T-helper 2 cell treated with Interferon-gamma antibody and Interleukin-4, amounts not matched to agents 100 ng/mL and 5 ng/mL, for 36 hours (primary cell): Measurements from ENCODE around the gene PLD6. TPM values are rescaled to one million over a fixed set of nuclear protein-coding genes. Genes with fewer than 3 reads are reported as not detected.
"Not testable (repeated sequence)": the region's sequence is repeated elsewhere in the genome, so short reads cannot be mapped to it uniquely, and the experiment has no call there.

Experiments
- intact Hi-C: fragments of 100-400 bp; cut with micrococcal nuclease; formaldehyde crosslinking; loops from one replicate; pipeline ENCODE4 v1.15.1; 2023
- total RNA-seq: library from RNA; stranded (reverse); gene quantifications from 2 replicates; pipeline ENCODE4 v1.2.3, GENCODE V29; 2022

Gene PLD6, protein sequence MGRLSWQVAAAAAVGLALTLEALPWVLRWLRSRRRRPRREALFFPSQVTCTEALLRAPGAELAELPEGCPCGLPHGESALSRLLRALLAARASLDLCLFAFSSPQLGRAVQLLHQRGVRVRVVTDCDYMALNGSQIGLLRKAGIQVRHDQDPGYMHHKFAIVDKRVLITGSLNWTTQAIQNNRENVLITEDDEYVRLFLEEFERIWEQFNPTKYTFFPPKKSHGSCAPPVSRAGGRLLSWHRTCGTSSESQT
- 6.6 and 7.1 TPM in 2 replicates for total RNA-seq

- intact Hi-C loops, result no loop called here
Observed at GRCh38 chr17:17206124-17206912, at the start of gene PLD6. TSS of gene PLD6 (minus strand) at chr17:17206333. CDS start at chr17:17206286, 47 bp downstream.

DNA sequence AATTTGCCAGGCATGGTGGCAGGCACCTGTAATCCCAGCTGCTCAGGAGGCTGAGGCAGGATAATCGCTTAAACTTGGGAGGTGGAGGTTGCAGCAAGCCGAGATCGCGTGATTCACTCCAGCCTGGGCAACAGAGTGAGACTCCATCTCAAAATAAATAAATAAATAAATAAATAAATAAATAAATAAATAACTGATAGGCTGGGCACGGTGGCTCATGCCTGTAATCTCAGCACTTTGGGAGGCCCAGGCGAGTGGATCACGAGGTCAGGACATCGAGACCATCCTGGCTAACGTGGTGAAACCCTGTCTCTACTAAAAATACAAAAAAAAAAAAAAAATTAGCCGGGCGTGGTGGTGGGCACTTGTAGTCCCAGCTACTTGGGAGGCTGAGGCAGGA, 49.6 kb upstream of the PLD6 start:
- intact Hi-C loops, result not testable (repeated sequence)

DNA sequence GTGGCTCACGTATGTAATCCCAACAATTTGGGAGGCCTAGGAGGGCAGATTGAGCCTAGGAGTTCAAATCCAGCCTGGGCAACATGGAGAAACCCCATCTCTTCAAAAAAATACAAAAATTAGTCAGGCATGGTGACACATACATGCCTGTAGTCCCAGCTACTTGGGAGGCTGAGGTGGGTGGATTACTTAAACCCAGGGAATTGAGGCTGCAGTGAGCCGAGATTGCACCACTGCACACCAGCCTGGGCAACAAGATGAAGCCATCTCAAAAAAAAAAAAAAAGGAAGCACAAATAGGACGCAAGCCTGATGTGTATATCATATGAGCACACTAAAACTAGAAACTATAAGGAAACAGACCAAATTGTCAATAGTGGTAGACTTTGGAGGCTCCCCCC, 47.9 kb upstream of the PLD6 start:
- intact Hi-C loops, result no loop called here

GRCh38 chr17:17253406-17253805, 47.3 kb upstream of the PLD6 start:
- intact Hi-C loops, result no loop called here

DNA sequence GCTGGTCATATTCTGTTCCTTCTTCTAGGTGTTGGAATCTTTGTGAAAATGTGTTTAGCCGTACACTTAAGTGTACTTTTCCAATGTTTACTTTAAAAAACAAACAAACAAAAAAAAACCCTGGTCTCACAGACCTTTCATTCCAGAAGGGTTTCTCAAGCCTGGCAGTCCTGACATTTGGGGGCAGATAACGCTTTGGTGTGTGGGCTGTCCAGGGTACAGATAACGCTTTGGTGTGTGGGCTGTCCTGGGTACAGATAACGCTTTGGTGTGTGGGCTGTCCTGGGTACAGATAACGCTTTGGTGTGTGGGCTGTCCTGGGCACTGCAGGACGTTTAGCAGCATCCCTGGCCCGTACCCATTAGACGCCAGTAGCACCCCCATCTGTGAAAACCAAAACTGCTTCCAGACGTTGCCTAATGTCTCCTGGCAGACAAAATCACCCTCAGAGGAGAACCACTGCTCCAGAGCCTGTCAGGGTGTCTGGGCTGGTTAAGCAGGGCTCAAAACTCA, 46.1 kb upstream of the PLD6 start:
- intact Hi-C loops, result no loop called here

GRCh38 chr17:17246879-17247278, 40.7 kb upstream of the PLD6 start:
- intact Hi-C loops, result no loop called here

DNA sequence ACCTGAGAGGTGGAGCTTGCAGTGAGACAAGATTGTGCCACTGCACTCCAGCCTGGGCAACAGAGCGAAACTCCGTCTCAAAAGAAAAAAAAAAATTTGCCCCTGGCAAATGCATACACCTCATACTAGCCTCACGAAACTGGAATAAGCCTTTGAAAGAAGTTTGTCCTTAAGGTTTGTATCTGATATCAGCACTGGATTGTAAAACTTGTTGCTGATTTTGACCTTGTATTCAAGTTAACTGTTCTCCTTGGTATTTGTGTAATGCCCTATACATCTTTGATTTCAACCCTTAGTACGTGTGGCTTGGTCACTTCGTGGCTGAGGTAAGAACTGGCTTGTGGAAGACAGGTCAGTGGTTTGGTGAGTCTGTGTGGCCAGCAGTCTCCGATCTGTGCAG, 37.0 kb upstream of the PLD6 start:
- intact Hi-C loops, result no loop called here

DNA sequence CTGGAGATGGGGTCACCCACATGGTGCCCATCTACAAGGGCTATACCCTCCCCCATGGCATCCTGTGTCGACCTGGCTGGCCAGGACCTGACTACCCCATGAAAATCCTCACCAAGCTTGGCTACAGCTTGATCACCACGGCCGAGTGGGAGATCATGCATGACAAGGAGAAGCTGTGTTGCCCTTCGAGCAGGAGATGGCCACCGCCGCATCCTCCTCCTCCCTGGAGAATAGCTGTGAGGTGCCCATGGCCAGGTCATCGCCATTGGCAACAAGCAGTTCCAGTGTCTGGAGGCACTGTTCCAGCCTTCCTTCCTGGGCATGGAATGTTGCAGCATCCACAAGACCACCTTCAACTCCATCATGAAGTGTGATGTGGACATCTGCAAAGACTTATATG, 36.1 kb upstream of the PLD6 start:
- intact Hi-C loops, result no loop called here

GRCh38 chr17:17241656-17242055, 35.5 kb upstream of the PLD6 start:
- intact Hi-C loops, result no loop called here

DNA sequence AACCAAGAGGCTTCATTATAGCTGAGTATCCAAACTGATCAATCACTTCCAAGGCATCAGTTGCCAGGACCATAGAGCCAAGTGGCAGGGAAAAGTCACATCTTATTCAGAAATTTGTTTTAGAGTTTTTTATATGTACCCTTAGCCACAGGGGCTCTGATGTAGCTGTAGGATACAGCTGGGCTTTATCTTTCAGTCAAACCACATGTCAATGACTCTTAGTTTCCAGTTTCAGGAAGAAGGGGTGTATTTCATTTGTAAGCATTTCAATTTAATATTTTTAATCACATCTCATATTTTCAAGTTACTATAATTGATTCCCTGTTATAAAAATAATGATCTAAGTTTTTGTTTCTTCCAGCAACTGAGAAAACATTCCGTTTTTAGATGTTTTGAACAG, 33.7 kb upstream of the PLD6 start:
- intact Hi-C loops, result loop anchor here (5.0 kb wide), 1 partner anchor 198 kb away; the partner anchor contains the start of gene MPRIP

DNA sequence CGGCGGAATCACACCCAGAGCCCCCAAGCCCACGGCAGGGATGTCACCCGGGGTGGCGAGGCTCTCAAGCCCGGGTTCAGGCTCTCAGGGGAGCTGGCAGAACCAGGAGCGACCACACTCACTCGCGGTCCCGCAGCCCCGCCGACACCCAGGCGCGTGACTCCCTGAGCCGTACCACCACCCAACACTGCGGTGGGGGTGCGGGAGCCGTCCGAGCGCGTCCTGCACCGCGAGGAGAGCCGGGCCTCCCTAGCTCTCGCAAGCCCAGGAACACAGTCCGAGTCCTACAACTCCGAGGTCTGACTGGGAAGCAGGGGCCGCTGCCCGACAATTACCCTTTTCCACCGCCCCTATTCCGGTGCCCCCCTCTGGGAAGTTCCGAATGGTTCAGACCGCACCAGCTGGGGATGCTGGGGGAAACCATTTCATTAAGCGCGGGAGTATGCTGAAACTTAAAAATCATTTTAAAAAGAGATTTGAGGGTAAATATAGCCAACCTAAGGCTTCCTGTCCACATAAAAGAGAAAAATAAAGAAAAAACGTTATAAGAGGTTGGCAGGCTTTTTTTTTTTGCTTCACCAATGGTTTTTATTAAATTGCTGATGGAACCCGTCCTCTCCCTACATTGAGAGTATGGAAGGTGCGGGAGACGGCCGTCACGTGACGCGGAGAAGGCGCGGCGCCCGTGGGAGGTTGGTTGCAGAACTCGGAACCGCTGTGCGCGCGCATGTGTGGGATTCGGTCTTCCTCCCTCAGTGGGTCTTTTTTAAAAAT, 31.1 kb upstream of the PLD6 start, which contains the start of gene FLCN:
Gene FLCN, minus strand, starts transcription at position 143 of the 774 bp plus-strand sequence. CDS start 9,031 bp downstream, outside the sequence.
- intact Hi-C loops, result loop anchor here (1.0 to 5.0 kb wide), 3 partner anchors 44 to 195 kb away; partner anchors contain the start of genes COPS3, MPRIP and NT5M

GRCh38 chr17:17236295-17237025, 30.3 kb upstream of the PLD6 start:
- intact Hi-C loops, result loop anchor here (1.0 to 5.0 kb wide), 3 partner anchors 45 to 194 kb away; partner anchors contain the start of genes COPS3, MPRIP and NT5M

DNA sequence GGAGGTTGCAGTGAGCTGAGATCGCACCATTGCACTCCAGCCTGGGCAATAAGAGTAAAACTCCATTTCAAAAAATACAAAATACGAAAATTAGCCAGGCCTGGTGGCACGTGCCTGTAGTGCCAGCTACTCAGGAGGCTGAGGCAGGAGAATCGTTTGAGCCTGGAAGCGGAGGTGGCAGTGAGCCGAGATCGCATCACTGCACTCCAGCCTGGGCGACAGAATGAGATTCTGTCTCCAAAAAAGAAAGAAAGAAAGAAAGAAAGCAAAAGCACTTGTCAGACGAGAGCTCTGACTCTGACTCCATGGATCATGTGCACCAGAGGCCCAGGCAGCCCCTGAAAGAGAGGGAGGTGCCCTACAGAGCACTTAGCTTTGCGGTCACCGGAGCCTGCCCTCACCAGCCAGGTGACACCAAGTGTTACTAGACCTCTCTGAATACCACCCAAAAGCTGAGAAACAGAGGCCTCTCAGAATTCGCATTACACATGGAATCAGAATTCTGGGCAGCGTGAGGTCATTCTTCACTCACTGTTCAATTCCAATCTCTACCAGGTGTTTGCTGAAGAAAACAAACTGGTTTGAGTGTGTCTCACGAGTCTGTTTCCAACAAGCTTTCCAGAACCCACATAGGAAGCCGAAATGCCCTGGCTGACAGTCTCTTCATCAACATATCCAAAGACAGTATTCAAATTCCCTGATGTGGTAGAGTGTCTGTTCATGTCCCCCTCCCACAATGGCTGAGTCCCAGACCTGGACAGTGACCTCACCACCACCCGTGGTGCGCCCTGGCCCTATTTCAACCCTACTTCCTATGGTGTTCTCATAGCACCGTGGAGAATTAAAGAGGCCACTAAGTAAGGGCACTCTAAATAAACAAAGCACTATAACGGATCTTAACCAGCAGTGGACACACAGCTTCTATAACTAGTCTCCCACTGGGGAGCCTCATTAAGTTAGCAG, 29.4 kb upstream of the PLD6 start:
- intact Hi-C loops, result loop anchor here (5.0 kb wide), 1 partner anchor 193 kb away; the partner anchor contains the start of gene MPRIP

- intact Hi-C loops, result no loop called here
Observed at GRCh38 chr17:17232303-17232621, 26.1 kb upstream of the PLD6 start.

GRCh38 chr17:17231621-17232302, 25.6 kb upstream of the PLD6 start:
- intact Hi-C loops, result no loop called here

DNA sequence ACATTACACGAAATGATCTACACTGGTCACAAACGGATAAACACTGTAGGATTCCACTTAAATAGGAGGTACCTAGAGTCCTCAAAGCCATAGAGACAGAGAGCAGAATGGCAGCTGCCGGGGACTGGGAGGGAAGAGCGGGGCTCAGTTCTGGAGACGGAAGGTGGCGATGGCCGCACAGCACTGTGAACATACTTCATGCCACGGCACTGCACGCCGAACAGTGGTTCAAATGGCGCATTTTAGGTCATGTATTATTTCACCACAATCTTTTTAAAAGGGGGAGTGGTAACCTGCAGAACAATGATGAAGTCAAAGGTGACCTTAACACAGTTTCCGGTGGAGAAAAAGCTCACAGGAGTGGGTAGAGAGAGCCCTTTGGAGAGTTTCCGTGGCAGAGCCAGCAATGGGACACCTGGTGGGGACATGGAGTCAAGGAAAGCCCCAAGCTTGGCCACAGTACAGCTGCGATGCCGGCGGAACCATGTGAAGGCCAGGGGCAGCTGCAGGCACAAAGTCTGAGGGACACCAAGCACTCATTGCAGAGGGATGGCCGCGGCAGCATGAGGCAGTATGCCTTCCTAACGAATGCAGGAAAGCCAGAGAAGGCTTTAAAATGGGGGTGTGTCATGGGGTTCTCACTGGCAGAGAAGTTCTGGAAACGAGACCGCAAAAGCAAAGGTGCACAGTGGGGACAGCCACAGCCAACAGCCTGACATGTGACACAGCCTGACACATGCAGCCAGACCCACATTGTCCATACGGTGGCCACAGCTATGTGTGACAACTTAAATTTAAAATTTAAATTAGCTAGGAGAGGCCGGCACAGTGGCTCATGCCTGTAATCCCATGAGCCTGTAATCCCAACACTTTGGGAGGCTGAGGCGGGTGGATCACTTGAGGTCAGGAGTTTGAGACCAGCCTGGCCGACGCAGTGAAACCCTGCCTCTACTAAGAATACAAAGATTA, 23.6 kb upstream of the PLD6 start:
- intact Hi-C loops, result no loop called here

DNA sequence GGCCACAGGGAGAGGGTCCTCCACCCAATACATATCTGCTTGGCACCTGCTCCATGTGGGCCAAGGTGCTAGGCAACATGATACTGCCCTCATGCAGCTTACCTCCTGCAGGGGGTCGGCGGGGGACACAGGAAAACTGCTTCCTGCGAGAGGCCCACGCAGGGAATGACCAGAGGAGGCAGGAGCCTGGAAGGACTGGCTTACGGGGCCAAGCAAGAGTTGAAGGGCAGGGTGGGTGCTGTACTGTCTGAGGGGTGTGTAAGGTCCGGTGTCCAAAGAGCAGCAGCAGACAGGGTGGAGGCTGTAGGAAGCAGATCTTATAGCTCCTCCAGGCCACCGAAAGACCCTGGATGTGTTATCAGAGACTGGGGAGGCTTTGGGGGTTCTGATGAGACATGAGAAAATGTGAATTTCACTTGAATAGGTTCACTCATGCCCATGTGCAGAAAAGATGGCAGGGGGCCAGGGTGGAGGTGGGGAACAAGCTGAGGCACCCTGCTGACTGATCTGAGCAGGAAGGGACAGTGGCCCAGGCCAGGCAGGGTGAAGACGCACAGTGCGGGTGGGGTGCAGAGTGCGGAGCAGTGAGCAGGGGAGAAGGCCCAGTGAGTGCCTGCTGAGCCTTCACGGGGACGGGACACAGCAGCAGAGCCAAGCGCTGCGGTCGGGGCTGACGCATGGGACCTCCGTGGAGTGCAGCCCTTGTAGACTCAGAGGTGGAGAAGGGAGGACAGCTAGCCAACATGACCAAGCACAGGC, 22.6 kb upstream of the PLD6 start:
- intact Hi-C loops, result no loop called here
